GM18508 (cell line): ENCODE data around the gene WBP2.
"Not testable (repeated sequence)": the region's sequence is repeated elsewhere in the genome, so short reads cannot be mapped to it uniquely, and the experiment has no call there.

Source experiments
- ATAC-seq: cut with Tn5 transposase; IDR thresholded peaks from one replicate; pipeline ENCODE4 v1.9.1; 2021; ENCODE audit warnings: moderate number of reproducible peaks; ENCODE audit not compliant: insufficient read depth, unreplicated experiment

WBP2 gene

GRCh38 chr17:75819116-75819515 is 36.0 kb downstream of the WBP2 start:
- ATAC-seq, result no peak

GRCh38 chr17:75818326-75818885 is 36.7 kb downstream of the WBP2 start:
- no peak for ATAC-seq

GRCh38 chr17:75817571-75817970 is 37.6 kb downstream of the WBP2 start:
- no peak for ATAC-seq

GRCh38 chr17:75816693-75817092 is 38.4 kb downstream of the WBP2 start:
- no peak for ATAC-seq

GRCh38 chr17:75815399-75815798 is 39.7 kb downstream of the WBP2 start:
- ATAC-seq, result no peak

GRCh38 chr17:75814900-75815373 is 40.2 kb downstream of the WBP2 start:
- no peak for ATAC-seq

- no peak for ATAC-seq
These were observed 41.1 kb downstream of the WBP2 start for GRCh38 chr17:75814021-75814395.

- no peak for ATAC-seq
These were observed 41.8 kb downstream of the WBP2 start for GRCh38 chr17:75813081-75814020.

- no peak for ATAC-seq
These were observed 42.8 kb downstream of the WBP2 start for GRCh38 chr17:75812096-75813013.

- ATAC-seq, result no peak
These were observed 44.0 kb downstream of the WBP2 start for GRCh38 chr17:75811174-75811573.

GRCh38 chr17:75810756-75811155 is 44.4 kb downstream of the WBP2 start:
- ATAC-seq, result not testable (repeated sequence)

GRCh38 chr17:75810216-75810615 is 44.9 kb downstream of the WBP2 start:
- no peak for ATAC-seq

GRCh38 chr17:75809631-75810111 is 45.5 kb downstream of the WBP2 start:
- no peak for ATAC-seq

GRCh38 chr17:75808905-75809621 is 46.1 kb downstream of the WBP2 start:
- no peak for ATAC-seq

- no peak for ATAC-seq
These were observed 46.6 kb downstream of the WBP2 start for GRCh38 chr17:75808549-75808904.

GRCh38 chr17:75807861-75808260 is 47.3 kb downstream of the WBP2 start:
- ATAC-seq, result no peak

- ATAC-seq, result no peak
These were observed 48.2 kb downstream of the WBP2 start for GRCh38 chr17:75806822-75807500.

GRCh38 chr17:75803883-75804282 is 51.3 kb downstream of the WBP2 start:
- no peak for ATAC-seq

- ATAC-seq, result no peak
These were observed 55.7 kb downstream of the WBP2 start for GRCh38 chr17:75799402-75799801.
